Hepatocyte (in vitro differentiated cells): ENCODE results near the gene AQR.

Source experiments
- CTCF ChIP-seq: fragments of 200-600 bp; sonication (generic); IDR thresholded peaks from 2 replicates; pipeline ENCODE4 v1.5.1; 2016; ENCODE audit warnings: antibody characterized with exemption, mild to moderate bottlenecking; ENCODE audit not compliant: poor library complexity
- EZH2 ChIP-seq: fragments of 200-600 bp; sonication (generic); IDR thresholded peaks from 2 replicates; pipeline ENCODE4 v1.6.1; 2016; ENCODE audit warnings: antibody characterized with exemption, mild to moderate bottlenecking, borderline replicate concordance
- EZH2phosphoT487 ChIP-seq: fragments of 200-600 bp; sonication (generic); IDR thresholded peaks from one replicate; pipeline ENCODE4 v1.6.1; 2018; ENCODE audit warnings: antibody characterized with exemption, mild to moderate bottlenecking, low read depth, moderate library complexity; ENCODE audit not compliant: unreplicated experiment, severe bottlenecking

DNA sequence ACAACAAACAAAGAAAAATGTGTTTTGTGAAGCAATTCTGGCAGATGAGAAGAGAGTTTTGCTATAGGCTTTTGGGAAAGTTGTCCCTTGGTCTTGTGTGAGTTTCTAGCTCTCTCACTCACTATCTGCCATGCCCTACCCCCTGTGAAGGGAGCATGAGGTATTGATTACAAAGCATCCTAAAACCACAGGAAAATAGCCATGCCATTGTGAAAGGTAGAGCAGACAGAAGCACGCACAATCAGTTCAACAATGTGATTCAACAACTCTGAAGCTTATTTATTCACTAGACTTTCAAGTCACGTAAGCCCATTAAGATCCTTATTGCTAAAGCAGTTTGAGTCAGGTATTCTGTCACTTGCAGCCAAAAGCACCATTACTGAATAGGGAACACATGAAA is 6.5 kb upstream of the AQR start:
- TF ChIP-seq CTCF: no peak
- no peak for TF ChIP-seq EZH2phosphoT487
- TF ChIP-seq EZH2: no peak
